HG03103 (cell line): ENCODE measurements around the gene RMND1.
"Not testable (repeated sequence)": the region's sequence is repeated elsewhere in the genome, so short reads cannot be mapped to it uniquely, and the experiment has no call there.

Source experiments
- ATAC-seq: cut with Tn5 transposase; IDR thresholded peaks from one replicate; pipeline ENCODE4 v1.9.1; 2021; ENCODE audit warnings: low read depth; ENCODE audit not compliant: unreplicated experiment

Gene RMND1

DNA sequence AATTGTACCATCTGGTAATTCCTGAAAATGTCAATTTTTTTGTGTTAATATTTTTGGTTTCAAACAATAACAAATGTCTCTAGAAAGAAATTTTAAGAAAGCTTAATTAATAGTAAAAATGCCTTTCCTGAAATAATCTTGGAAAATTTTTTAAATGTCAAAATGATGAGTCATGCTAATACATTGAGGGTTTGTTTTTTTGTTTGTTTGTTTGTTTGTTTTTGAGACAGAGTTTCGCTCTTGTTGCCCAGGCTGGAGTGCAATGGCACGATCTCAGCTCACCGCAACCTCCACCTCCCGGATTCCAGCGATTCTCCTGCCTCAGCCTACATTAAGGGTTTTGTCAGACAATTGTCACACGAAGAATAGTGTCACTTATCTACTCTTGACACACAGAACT lies 94.9 kb downstream of the RMND1 start:
- ATAC-seq: not testable (repeated sequence)
